Parathyroid adenoma (tissue), 2 donors: ENCODE results near the gene RIOK1.

Source experiments
- H2AFZ ChIP-seq: fragments of 300-600 bp; sonication (generic); one replicate; pipeline ENCODE4 v1.7.0; 2017; ENCODE audit warnings: antibody characterized with exemption, mild to moderate bottlenecking
- H3K27ac ChIP-seq: fragments of 300-600 bp; sonication (generic); one replicate; pipeline ENCODE4 v1.7.0; 2017
- H3K27me3 ChIP-seq: fragments of 300-600 bp; sonication (generic); one replicate; pipeline ENCODE4 v1.7.0; 2017; ENCODE audit warnings: low read length; ENCODE audit not compliant: control insufficient read depth, insufficient read depth
- H3K36me3 ChIP-seq: fragments of 300-600 bp; sonication (generic); one replicate; pipeline ENCODE4 v1.7.0; 2017; ENCODE audit warnings: low read length; ENCODE audit not compliant: control insufficient read depth, insufficient read depth
- H3K4me1 ChIP-seq: fragments of 300-600 bp; sonication (generic); one replicate; pipeline ENCODE4 v1.7.0; 2017; ENCODE audit warnings: control low read depth
- H3K4me2 ChIP-seq: fragments of 300-600 bp; sonication (generic); one replicate; pipeline ENCODE4 v1.7.0; 2017; ENCODE audit warnings: low read length
- H3K4me3 ChIP-seq: fragments of 300-600 bp; sonication (generic); one replicate; pipeline ENCODE4 v1.7.0; 2017; ENCODE audit warnings: low read depth, low read length
- H3K79me2 ChIP-seq: fragments of 300-600 bp; sonication (generic); one replicate; pipeline ENCODE4 v1.7.0; 2017; ENCODE audit warnings: control low read depth
- H3K9ac ChIP-seq: fragments of 300-600 bp; sonication (generic); one replicate; pipeline ENCODE4 v1.7.0; 2017; ENCODE audit warnings: mild to moderate bottlenecking
- H3K9me3 ChIP-seq: fragments of 300-600 bp; sonication (generic); one replicate; pipeline ENCODE4 v1.7.0; 2017; ENCODE audit warnings: low read length; ENCODE audit not compliant: control insufficient read depth
- TF ChIP-seq, protein P1 (sequence below): fragments of 300-600 bp; sonication (generic); IDR thresholded peaks from one replicate; pipeline ENCODE4 v1.7.0; 2017; ENCODE audit warnings: antibody characterized with exemption, mild to moderate bottlenecking
- donor health status: primary hyperparathyroidism.

RIOK1 gene

DNA sequence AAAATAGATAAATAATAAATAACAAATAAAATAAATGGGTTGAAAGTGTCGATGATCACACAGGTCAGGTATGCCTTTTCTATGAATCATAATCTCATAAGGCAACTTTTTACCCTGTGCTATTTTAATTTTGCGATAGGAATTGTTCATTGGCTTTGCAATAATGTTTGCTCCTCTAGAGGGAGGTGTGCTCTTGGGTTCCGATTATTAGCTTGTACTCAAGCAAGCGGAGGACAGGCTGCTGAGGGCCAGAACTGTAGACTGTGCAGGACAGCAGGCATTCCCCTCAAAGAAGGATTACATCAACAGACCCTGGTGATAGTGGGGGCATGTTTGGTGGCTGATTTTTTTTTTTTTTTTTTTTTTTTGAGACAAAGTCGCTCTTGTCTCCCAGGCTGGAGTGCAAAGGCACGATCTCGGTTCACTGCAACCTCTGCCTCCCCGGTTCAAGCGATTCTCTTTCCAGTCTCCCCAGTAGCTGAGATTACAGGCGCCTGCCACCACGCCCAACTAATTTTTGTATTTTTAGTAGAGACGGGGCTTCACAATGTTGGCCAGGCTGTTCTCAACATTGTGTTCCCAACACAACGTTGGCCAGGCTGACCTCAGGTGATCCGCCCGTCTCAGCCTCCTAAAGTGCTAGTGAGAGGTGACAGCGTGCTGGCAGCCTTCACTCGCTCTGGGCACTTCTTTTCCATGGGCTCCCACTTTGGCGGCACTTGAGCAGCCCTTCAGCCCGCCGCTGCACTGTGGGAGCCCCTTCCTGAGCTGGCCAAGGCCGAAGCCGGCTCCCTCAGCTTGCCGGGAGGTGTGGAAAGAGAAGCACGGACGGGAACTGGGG lies 35.6 kb downstream of the RIOK1 start:
- Histone ChIP-seq H3K4me1 (peaks cover 7% of the 10 kb centered on the region), H3K9me3 (no peaks in the 10 kb centered on the region), H3K27ac (no peak overlapping the region), H3K27me3 (no peaks in the 10 kb centered on the region), H3K79me2 (no peaks in the 10 kb centered on the region), H3K4me3 (no peak overlapping the region), H3K9ac (no peak overlapping the region), H2AFZ (no peak overlapping the region), H3K36me3 (no peaks in the 10 kb centered on the region), H3K4me2 (no peak overlapping the region)
- TF ChIP-seq, protein P1, sequence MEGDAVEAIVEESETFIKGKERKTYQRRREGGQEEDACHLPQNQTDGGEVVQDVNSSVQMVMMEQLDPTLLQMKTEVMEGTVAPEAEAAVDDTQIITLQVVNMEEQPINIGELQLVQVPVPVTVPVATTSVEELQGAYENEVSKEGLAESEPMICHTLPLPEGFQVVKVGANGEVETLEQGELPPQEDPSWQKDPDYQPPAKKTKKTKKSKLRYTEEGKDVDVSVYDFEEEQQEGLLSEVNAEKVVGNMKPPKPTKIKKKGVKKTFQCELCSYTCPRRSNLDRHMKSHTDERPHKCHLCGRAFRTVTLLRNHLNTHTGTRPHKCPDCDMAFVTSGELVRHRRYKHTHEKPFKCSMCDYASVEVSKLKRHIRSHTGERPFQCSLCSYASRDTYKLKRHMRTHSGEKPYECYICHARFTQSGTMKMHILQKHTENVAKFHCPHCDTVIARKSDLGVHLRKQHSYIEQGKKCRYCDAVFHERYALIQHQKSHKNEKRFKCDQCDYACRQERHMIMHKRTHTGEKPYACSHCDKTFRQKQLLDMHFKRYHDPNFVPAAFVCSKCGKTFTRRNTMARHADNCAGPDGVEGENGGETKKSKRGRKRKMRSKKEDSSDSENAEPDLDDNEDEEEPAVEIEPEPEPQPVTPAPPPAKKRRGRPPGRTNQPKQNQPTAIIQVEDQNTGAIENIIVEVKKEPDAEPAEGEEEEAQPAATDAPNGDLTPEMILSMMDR: peak; percentile 78

DNA sequence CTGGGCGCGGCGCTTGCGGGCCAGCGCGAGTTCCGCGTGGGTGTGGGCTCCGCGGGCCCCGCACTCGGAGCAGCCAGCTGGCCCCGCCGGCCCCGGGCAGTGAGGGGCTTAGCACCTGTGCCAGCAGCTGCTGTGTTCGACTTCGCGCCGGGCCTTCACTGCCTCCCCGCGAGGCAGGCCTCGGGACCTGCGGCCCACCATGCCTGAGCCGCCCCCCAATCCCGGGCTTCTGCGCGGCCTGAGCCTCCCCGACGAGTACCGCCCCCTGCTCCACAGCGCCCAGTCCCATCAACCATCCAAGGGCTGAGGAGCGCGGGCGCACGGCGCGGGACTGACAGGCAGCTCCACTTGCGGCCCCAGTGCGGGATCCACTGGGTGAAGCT lies 36.2 kb downstream of the RIOK1 start:
- Histone ChIP-seq H3K36me3 (no peaks in the 10 kb centered on the region), H3K27ac (no peak overlapping the region), H3K4me3 (no peak overlapping the region), H3K79me2 (no peaks in the 10 kb centered on the region), H3K9ac (no peak overlapping the region), H2AFZ (no peak overlapping the region), H3K9me3 (no peaks in the 10 kb centered on the region), H3K4me2 (no peak overlapping the region), H3K4me1 (peaks cover under 1% of the 10 kb centered on the region), H3K27me3 (no peaks in the 10 kb centered on the region)
- TF ChIP-seq, protein P1: no peak

DNA sequence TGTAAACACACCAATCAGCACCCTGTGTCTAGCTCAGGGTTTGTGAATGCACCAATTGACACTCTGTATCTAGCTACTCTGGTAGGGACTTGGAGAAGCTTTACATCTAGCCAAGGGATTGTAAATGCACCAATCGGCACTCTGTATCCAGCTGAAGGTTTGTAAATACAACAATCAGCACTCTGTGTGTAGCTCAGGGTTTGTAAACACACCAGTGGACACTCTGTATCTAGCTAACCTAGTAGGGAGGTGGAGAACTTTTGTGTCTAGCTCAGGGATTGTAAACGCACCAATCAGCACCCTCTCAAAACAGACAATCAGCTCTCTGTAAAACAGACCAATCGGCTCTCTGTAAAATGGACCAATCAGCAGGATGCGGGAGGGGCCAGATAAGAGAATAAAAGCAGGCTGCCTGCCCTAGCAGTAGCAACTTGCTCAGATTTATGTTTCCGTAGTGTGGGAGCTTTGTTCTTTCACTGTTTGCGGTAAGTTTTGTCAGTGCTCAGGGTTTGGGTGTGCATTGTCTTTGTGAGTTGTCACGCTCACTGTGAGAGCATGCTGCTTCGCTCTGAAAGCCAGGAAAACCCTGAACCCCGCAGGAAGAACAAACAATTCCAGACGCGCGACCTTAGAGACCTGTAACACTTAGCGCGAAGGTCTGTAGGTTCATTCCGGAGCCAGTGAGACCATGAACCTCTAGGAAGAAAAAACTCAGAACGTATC lies 37.0 kb downstream of the RIOK1 start:
- Histone ChIP-seq H3K27me3 (no peaks in the 10 kb centered on the region), H3K9ac (no peak overlapping the region), H3K4me2 (no peak overlapping the region), H3K9me3 (no peaks in the 10 kb centered on the region), H3K79me2 (no peaks in the 10 kb centered on the region), H2AFZ (no peak overlapping the region), H3K36me3 (no peaks in the 10 kb centered on the region), H3K4me3 (no peak overlapping the region), H3K27ac (no peak overlapping the region), H3K4me1 (peaks cover 2% of the 10 kb centered on the region)
- TF ChIP-seq, protein P1: no peak

- H2AFZ ChIP-seq: peak overlapping the region; percentile 64
- H3K4me2 ChIP-seq: no peak overlapping the region
- no peaks in the 10 kb centered on the region for H3K9me3 ChIP-seq
- H3K4me3 ChIP-seq: no peak overlapping the region
- TF ChIP-seq, protein P1: no peak
- H3K4me1 ChIP-seq: peaks cover 16% of the 10 kb centered on the region
- no peaks in the 10 kb centered on the region for H3K79me2 ChIP-seq
- H3K36me3 ChIP-seq: no peaks in the 10 kb centered on the region
- H3K27ac ChIP-seq: no peak overlapping the region
- no peaks in the 10 kb centered on the region for H3K27me3 ChIP-seq
- H3K9ac ChIP-seq: no peak overlapping the region
Observed at GRCh38 chr6:7431313-7431673, 41.7 kb downstream of the RIOK1 start.
